RWPE2 (cell line): ENCODE measurements around the gene RBMS1.
"Not testable (repeated sequence)": the region's sequence is repeated elsewhere in the genome, so short reads cannot be mapped to it uniquely, and the experiment has no call there.

Experiments used
- ATAC-seq: fragments of 200-7000 bp; cut with Tn5 transposase; 3 replicates; pipeline ENCODE4 v1.9.1; 2021; ENCODE audit warnings: low read depth
- DNase-seq: peaks from one replicate; pipeline ENCODE4 v3.0.0-alpha.2; 2020; ENCODE audit warnings: low spot score
- H3K27ac ChIP-seq: fragments of 450-650 bp; 2 replicates; pipeline ENCODE4 v1.5.1; 2017; ENCODE audit warnings: mild to moderate bottlenecking; ENCODE audit not compliant: poor library complexity, severe bottlenecking
- H3K27me3 ChIP-seq: fragments of 250-450 bp; sonication (Bioruptor Pico); 2 replicates; pipeline ENCODE4 v1.5.1; 2021; ENCODE audit warnings: mild to moderate bottlenecking, moderate library complexity; ENCODE audit not compliant: insufficient read depth, poor library complexity, severe bottlenecking
- H3K36me3 ChIP-seq: fragments of 250-450 bp; sonication (Bioruptor Pico); 2 replicates; pipeline ENCODE4 v1.5.1; 2020; ENCODE audit warnings: low read depth, mild to moderate bottlenecking, moderate library complexity
- H3K4me1 ChIP-seq: fragments of 250-450 bp; sonication (Bioruptor Pico); 2 replicates; pipeline ENCODE4 v1.5.1; 2021; ENCODE audit warnings: mild to moderate bottlenecking, moderate library complexity; ENCODE audit not compliant: insufficient read depth, poor library complexity, severe bottlenecking
- H3K4me3 ChIP-seq: fragments of 250-450 bp; sonication (Bioruptor Pico); 2 replicates; pipeline ENCODE4 v1.5.1; 2021; ENCODE audit warnings: mild to moderate bottlenecking, moderate library complexity; ENCODE audit not compliant: severe bottlenecking
- H3K9me3 ChIP-seq: fragments of 250-450 bp; sonication (Bioruptor Pico); 2 replicates; pipeline ENCODE4 v1.5.1; 2021; ENCODE audit warnings: mild to moderate bottlenecking, moderate library complexity; ENCODE audit not compliant: severe bottlenecking
- CTCF ChIP-seq: fragments of 450-650 bp; IDR thresholded peaks from one replicate; pipeline ENCODE4 v1.5.1; 2017; ENCODE audit warnings: mild to moderate bottlenecking, moderate library complexity; ENCODE audit not compliant: poor library complexity, severe bottlenecking

The RBMS1 gene

GRCh38 chr2:160457588-160457987 lies 36.0 kb downstream of the RBMS1 start:
- no peak overlapping the region for H3K27ac ChIP-seq
- no peak overlapping the region for H3K4me3 ChIP-seq
- DNase-seq (no peak), ATAC-seq (no peak)
- peaks cover 14% of the 10 kb centered on the region for H3K4me1 ChIP-seq
- H3K27me3 ChIP-seq = no peaks in the 10 kb centered on the region
- H3K36me3 ChIP-seq = no peaks in the 10 kb centered on the region
- H3K9me3 ChIP-seq = no peaks in the 10 kb centered on the region
- TF ChIP-seq CTCF = no peak

DNA sequence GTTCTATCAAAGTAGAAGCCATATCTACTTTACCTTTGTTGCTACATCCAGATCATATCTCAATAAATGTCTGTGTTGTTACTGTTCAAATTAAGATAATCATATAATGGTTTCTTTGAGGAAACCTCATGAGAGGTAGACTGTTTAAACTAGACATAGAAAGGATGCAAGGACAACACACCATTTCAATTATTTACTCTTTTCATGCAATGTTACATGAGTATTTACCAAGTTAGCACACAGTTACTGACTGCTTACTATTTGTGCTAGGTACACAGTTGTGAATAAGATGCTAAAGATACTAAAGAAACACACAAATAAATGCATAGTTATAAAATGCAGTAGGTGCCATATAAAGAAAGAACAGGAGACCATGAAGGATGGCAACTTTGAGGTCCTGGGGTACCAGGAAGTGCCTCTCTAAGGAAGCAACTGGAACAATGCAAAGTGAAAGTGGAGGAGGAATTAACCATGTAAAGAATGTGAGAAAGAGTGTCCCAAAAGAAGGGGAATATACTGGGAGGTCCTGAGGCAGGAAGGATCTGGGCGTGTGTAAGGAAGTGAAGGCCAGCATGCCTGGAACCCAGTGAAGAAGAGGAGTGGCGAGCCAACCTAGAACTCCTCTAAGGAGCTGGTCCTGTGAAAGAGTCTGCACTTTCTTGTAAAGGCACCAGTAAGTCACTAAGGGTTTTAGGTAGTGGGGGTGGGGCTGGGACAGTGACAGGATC lies 39.4 kb downstream of the RBMS1 start:
- Histone ChIP-seq H3K27ac (no peak overlapping the region), H3K27me3 (no peaks in the 10 kb centered on the region), H3K9me3 (no peaks in the 10 kb centered on the region), H3K36me3 (no peaks in the 10 kb centered on the region), H3K4me1 (peaks cover 14% of the 10 kb centered on the region), H3K4me3 (no peak overlapping the region)
- no peak for DNase-seq
- ATAC-seq = no peak
- TF ChIP-seq CTCF = no peak

DNA sequence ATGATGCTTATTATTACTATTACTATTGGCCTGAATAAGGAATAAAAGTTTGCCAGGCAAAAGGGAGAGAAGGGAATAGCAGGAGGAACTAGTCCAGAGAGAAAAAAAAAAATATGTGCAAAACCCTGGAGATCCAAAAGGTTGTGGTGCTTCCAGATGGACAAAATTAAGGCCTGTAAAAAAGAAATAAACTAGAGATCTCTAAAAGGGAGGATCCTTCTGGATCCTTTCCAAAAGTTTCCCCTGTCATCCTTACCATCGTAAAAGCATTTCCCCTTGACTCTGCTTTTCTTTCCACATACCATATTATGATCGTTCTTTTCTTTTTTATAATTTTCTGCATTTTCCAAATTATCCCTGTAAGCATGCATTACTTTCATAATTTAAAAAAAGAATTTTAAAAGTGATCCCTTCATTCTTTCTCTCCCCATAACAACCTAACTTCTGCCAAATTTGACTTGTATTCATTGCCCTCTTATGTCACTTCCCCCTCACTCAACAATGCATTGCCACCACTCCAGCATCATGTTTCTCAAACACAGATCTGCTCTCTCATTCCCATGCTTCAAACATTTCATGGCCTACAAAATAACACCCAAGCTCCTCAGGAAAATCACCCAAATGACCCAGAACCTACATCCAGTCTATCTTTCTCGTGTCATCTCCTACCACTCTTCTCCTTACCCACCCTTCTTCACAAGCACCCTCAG lies 40.3 kb downstream of the RBMS1 start:
- H3K27ac ChIP-seq = no peak overlapping the region
- H3K4me1 ChIP-seq = peaks cover 14% of the 10 kb centered on the region
- no peaks in the 10 kb centered on the region for H3K27me3 ChIP-seq
- H3K9me3 ChIP-seq = no peaks in the 10 kb centered on the region
- ATAC-seq = no peak
- H3K36me3 ChIP-seq = no peaks in the 10 kb centered on the region
- H3K4me3 ChIP-seq = no peak overlapping the region
- TF ChIP-seq CTCF = no peak
- no peak for DNase-seq

DNA sequence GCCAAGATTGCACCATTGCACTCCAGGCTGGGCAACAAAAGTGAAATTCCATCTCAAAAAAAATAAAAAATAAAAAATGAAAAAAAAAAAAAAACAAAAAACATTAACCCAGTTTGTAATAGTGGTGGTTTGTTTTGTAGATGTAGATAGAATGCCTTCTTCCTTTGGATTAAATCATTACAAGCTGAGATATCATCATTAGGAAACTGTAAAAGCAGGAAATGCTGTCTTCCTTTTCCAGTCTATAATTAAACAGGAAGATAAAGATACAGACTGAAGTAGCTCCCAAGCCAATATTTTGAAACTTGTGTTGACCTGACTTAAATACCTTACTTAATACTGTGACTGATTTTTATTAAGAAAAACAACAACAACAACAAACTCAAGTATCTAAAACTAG lies 43.1 kb downstream of the RBMS1 start:
- peaks cover 7% of the 10 kb centered on the region for H3K4me1 ChIP-seq
- no peak overlapping the region for H3K4me3 ChIP-seq
- no peak overlapping the region for H3K27ac ChIP-seq
- no peak for DNase-seq
- TF ChIP-seq CTCF = no peak
- H3K27me3 ChIP-seq = no peaks in the 10 kb centered on the region
- H3K9me3 ChIP-seq = no peaks in the 10 kb centered on the region
- ATAC-seq = no peak
- no peaks in the 10 kb centered on the region for H3K36me3 ChIP-seq

- not testable (repeated sequence) for H3K27me3 ChIP-seq, H3K4me3 ChIP-seq, DNase-seq, H3K9me3 ChIP-seq, H3K27ac ChIP-seq, H3K4me1 ChIP-seq, H3K36me3 ChIP-seq, ATAC-seq
Observed at GRCh38 chr2:160448821-160449220, 44.8 kb downstream of the RBMS1 start.
